NCI-H1930 (cell line): ENCODE results near the gene RBM45.

Experiments used
- DNase-seq, 2 experiments: peaks; one replicate each; lab custom pipeline; 2025; lab: John Stamatoyannopoulos, UW

Gene RBM45

DNA sequence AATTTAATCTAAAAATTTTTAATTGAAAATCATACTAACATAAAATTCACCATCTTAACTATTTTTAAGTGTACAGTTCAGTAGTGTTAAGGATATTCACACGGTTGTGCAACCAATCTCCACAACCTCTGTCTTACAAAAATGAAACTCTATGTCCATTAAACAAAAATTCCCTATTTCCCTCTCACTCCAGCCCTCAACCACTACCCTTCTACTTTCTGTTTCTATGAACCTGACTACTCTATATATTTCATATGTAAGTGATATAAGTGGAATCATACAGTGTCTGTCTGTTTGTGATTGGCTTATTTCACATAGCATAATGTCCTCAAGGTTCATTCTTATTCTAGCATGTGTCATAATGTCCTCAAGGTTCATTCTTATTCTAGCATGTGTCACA, 47.7 kb downstream of the RBM45 start:
- DNase-seq: no peak

- no peak for DNase-seq
These were observed 48.4 kb downstream of the RBM45 start for GRCh38 chr2:178160601-178161000.

GRCh38 chr2:178163395-178163794, 51.2 kb downstream of the RBM45 start:
- DNase-seq: no peak

GRCh38 chr2:178163911-178164310, 51.7 kb downstream of the RBM45 start:
- DNase-seq: no peak

- DNase-seq: no peak
These were observed 61.4 kb downstream of the RBM45 start for GRCh38 chr2:178173657-178174056.

DNA sequence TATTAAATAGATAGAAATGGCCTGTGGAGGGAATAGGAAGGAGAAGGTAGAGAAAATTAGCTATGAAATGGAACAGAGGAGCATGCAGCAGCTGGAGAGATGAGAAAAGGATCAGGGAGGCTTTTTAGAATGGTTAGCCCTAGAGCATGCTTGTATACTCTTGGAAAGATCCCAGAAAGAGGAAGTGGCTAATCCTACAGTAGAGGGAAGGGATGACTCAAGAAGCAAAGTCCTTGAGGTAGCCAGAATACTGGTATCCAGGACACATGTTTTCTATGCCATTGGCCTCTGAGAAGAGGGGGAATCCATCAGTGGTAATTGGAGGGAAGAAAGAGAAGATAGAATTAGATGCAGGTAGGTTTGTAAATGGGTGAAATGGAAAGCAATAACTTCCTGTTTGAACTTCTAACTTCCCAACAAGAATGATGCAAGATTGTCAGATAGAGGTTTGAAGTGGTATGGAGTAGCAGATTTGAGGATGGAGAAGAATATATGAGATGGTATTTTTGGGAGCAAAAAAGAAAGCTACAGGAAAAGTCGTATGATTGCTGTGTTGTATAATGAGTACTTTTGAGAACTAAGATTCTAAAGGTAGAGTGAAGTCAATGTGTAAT, 64.9 kb downstream of the RBM45 start:
- DNase-seq: no peak
